ENCODE measurements around the gene DYRK1A. TPM values are rescaled to one million over a fixed set of nuclear protein-coding genes. Genes with fewer than 3 reads are reported as not detected.

The DYRK1A gene
- total and polyA plus RNA-seq, 2 of the 13 experiments (the other 11 are each of a cell fraction or from before 2014, with no cell fraction given), result 24.6 to 34.2 TPM

DNA sequence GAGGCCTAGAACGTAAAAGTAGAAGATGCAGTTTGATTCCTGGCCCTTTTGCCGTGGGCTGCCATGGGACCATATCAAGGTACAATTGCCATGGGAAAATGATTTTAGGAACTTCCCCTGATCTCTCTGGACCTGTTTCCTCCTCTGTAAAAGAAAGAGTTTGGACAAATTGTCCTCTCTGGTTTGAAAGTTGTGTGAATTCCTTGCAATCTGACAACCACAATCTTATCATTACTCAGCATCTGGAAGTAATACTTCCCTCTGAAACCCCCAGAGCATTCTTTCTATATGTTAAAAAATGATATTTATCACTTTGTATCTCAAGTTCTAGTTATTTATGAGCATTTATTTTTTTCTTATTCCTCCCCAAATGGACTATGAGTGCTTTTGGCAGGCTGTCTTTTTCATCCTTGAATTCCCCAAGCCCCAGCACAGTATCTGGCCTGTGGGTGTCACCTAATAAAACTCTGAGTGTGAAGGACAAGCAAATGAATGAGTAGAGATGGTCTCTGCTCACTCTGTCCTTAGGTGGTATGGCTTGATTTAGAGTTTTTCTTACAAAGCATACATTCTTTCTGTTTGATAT, 181.1 kb downstream of the DYRK1A start:
- no peak overlapping the region for H3K4me3 ChIP-seq (replicated peaks in 1 of 3; ENCODE audit: insufficient read depth in 1 of 3, low read depth in 2 of 3, low read length in 3 of 3)
- no peak overlapping the region for H2AFZ ChIP-seq (ENCODE audit: low read length)
- no peak overlapping the region for H3K9ac ChIP-seq (ENCODE audit: insufficient read depth, low read depth, low read length)
- ChIA-PET POLR2A (no interaction called here), CTCF (ENCODE audit: low intra/inter-chr PET ratio, low total read pairs) (no interaction called here)
- no peaks in the 10 kb centered on the region for H3K36me3 ChIP-seq (replicated peaks in 1 of 2; ENCODE audit: control insufficient read depth in 1 of 2, insufficient read depth in 2 of 2, low read length in 2 of 2)
- no peak overlapping the region for H3K27ac ChIP-seq (ENCODE audit: extremely low read length, insufficient read depth, low read length)
- H3K27me3 ChIP-seq (ENCODE audit: control insufficient read depth in 1 of 2, insufficient read depth in 2 of 2, low read length in 2 of 2), result no peaks in the 10 kb centered on the region; a peak in 2 of 5 replicates
- WGBS (ENCODE audit: low lambda C conversion rate), result 51% methylated on average over 2 of the region's 2 CpGs
- in situ Hi-C loops (cut with HindIII; ENCODE audit: extremely low pct_ligation_motif_present, low pct_unique_long_range_greater_than_20kb) (no loop called here), intact Hi-C loops (cut with micrococcal nuclease; ENCODE audit: unreplicated experiment) (no loop called here)
- FAIRE-seq (no peak), DNase-seq (ENCODE audit: low spot score) (no peak), ATAC-seq (no peak)
- TF ChIP-seq POGZ (CRISPR knock-in tag; IDR thresholded peaks at IDR 0.05) (no peak), ZNF773 (CRISPR knock-in tag; IDR thresholded peaks at IDR 0.05; ENCODE audit: borderline replicate concordance) (no peak)
- H3K4me2 ChIP-seq (ENCODE audit: low read depth, low read length), result no peak overlapping the region
- H3K4me1 ChIP-seq (ENCODE audit: insufficient read depth, low read length), result peaks cover 23% of the 10 kb centered on the region
- no TSS peak for BruUV-seq (replicated peaks)
- no peaks in the 10 kb centered on the region for H4K20me1 ChIP-seq (ENCODE audit: insufficient read depth, low read length)
- H3K79me2 ChIP-seq (ENCODE audit: insufficient read depth, low read length), result no peaks in the 10 kb centered on the region
- no peaks in the 10 kb centered on the region for H3K9me3 ChIP-seq (ENCODE audit: low read length)

DNA sequence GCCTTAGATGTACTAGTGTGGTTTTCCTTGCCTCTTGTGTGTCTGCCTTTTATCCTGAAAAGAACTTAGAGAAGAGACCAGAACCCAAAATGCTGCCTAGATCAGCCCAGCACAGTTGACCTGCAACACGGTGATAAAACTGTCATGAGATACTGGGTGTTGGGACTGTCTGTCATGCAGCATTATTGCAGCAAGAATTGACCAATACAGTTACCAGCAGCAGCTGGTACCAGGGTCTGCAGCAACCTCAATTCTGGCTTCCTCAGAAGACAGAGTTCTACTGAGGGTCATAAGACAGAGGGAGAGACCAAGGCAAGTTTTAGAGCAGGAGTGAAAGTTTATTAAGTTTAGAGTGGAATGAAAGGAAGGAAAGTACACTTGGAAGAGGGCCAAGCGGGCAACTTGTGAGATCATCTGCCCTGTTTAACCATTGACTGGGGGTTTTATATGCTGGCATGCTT, 182.0 kb downstream of the DYRK1A start:
- Histone ChIP-seq H3K4me2 (ENCODE audit: low read depth, low read length) (no peak overlapping the region), H4K20me1 (ENCODE audit: insufficient read depth, low read length) (no peaks in the 10 kb centered on the region), H3K27ac (ENCODE audit: extremely low read length, insufficient read depth, low read length) (no peak overlapping the region), H3K9ac (ENCODE audit: insufficient read depth, low read depth, low read length) (no peak overlapping the region), H3K27me3 (ENCODE audit: control insufficient read depth in 1 of 2, insufficient read depth in 2 of 2, low read length in 2 of 2) (no peaks in the 10 kb centered on the region; a peak in 2 of 5 replicates), H3K79me2 (ENCODE audit: insufficient read depth, low read length) (no peaks in the 10 kb centered on the region), H3K4me1 (ENCODE audit: insufficient read depth, low read length) (peaks cover 23% of the 10 kb centered on the region), H2AFZ (ENCODE audit: low read length) (no peak overlapping the region), H3K4me3 (replicated peaks in 1 of 3; ENCODE audit: insufficient read depth in 1 of 3, low read depth in 2 of 3, low read length in 3 of 3) (no peak overlapping the region), H3K9me3 (ENCODE audit: low read length) (no peaks in the 10 kb centered on the region), H3K36me3 (replicated peaks in 1 of 2; ENCODE audit: control insufficient read depth in 1 of 2, insufficient read depth in 2 of 2, low read length in 2 of 2) (no peaks in the 10 kb centered on the region)
- ATAC-seq (no peak), DNase-seq (ENCODE audit: low spot score) (no peak), FAIRE-seq (no peak)
- intact Hi-C loops (cut with micrococcal nuclease; ENCODE audit: unreplicated experiment), result no loop called here
- CTCF ChIA-PET (ENCODE audit: low intra/inter-chr PET ratio, low total read pairs), result no interaction called here
- POLR2A ChIA-PET, result interaction anchor here (1.1 kb wide), 1 partner anchor 16 kb away, joined by 4 read pairs; no protein-coding TSS in a partner anchor
- no TSS peak for BruUV-seq (replicated peaks)
- WGBS (ENCODE audit: low lambda C conversion rate), result 23% methylated on average over 2 of the region's 2 CpGs
- in situ Hi-C loops (cut with HindIII; ENCODE audit: extremely low pct_ligation_motif_present, low pct_unique_long_range_greater_than_20kb), result no loop called here
- TF ChIP-seq NONO (IDR thresholded peaks at IDR 0.05), result no peak
- no peak for TF ChIP-seq NONO (CRISPR knock-in tag; conservative IDR thresholded peaks at IDR 0.05)
- no peak for TF ChIP-seq FOXK2 (IDR thresholded peaks at IDR 0.05)
- no peak for TF ChIP-seq ZNF44 (CRISPR knock-in tag; IDR thresholded peaks at IDR 0.05)
- TF ChIP-seq EZH2 (conservative IDR thresholded peaks at IDR 0.05; ENCODE audit: low read depth, low read length), result no peak
- no peak for TF ChIP-seq ZFYVE20 (CRISPR knock-in tag; IDR thresholded peaks at IDR 0.05; ENCODE audit: borderline replicate concordance, low read depth)
- no peak for TF ChIP-seq NCOR1 (IDR thresholded peaks at IDR 0.05; ENCODE audit: borderline replicate concordance, low read length)
- TF ChIP-seq ZNF30 (CRISPR knock-in tag; IDR thresholded peaks at IDR 0.05), result no peak
- no peak for TF ChIP-seq ZBTB44 (CRISPR knock-in tag; IDR thresholded peaks at IDR 0.05)
- TF ChIP-seq ZC3H4 (CRISPR knock-in tag; IDR thresholded peaks at IDR 0.05; ENCODE audit: borderline replicate concordance), result no peak
- no peak for TF ChIP-seq HMG20A (CRISPR knock-in tag; IDR thresholded peaks at IDR 0.05; ENCODE audit: borderline replicate concordance)
- no peak for TF ChIP-seq ZNF232 (CRISPR knock-in tag; IDR thresholded peaks at IDR 0.05; ENCODE audit: borderline replicate concordance)
- TF ChIP-seq RBM39 (IDR thresholded peaks at IDR 0.05; ENCODE audit: low read depth, low read length, poor library complexity, severe bottlenecking), result no peak
- TF ChIP-seq ZNF841 (CRISPR knock-in tag; IDR thresholded peaks at IDR 0.05; ENCODE audit: borderline replicate concordance), result no peak
- TF ChIP-seq, protein P1, sequence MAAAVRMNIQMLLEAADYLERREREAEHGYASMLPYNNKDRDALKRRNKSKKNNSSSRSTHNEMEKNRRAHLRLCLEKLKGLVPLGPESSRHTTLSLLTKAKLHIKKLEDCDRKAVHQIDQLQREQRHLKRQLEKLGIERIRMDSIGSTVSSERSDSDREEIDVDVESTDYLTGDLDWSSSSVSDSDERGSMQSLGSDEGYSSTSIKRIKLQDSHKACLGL (CRISPR knock-in tag; IDR thresholded peaks at IDR 0.05), result no peak
- no peak for TF ChIP-seq RXRA (CRISPR knock-in tag; IDR thresholded peaks at IDR 0.05)
- no peak for TF ChIP-seq ZBTB7B (CRISPR knock-in tag; IDR thresholded peaks at IDR 0.05)
